Measurements from ENCODE around the gene KRT35. TPM values are rescaled to one million over a fixed set of nuclear protein-coding genes. Genes with fewer than 3 reads are reported as not detected.

Gene KRT35
- total RNA-seq, 1 experiment from 2014 or later: not detected

Other genes with a start within 250 kb of the KRT35 start
- gene KRTAP9-3, start 248.7 kb downstream of the KRT35 start, total RNA-seq (2014; rRNA removed; shearing (Covaris generic)): not detected in 2 replicates
- gene KRTAP9-8, start 243.2 kb downstream of the KRT35 start, total RNA-seq (2014; rRNA removed; shearing (Covaris generic)): not detected in 2 replicates
- not detected in 2 replicates for gene KRTAP9-4, start 231.5 kb downstream of the KRT35 start, total RNA-seq (2014; rRNA removed; shearing (Covaris generic))
- gene KRTAP9-9, start 225.8 kb downstream of the KRT35 start, total RNA-seq (2014; rRNA removed; shearing (Covaris generic)): not detected in 2 replicates
- not detected in 2 replicates for gene KRTAP9-6, start 215.8 kb downstream of the KRT35 start, total RNA-seq (2014; rRNA removed; shearing (Covaris generic))
- gene KRTAP9-7, start 205.5 kb downstream of the KRT35 start, total RNA-seq (2014; rRNA removed; shearing (Covaris generic)): not detected in 2 replicates
- 0.16 TPM in 1 of 2 replicates, not detected in the other for gene KRTAP29-1, start 178.3 kb downstream of the KRT35 start, total RNA-seq (2014; rRNA removed; shearing (Covaris generic))
- not detected in 2 replicates for gene KRTAP16-1, start 171.8 kb downstream of the KRT35 start, total RNA-seq (2014; rRNA removed; shearing (Covaris generic))
- not detected in 2 replicates for gene KRTAP17-1, start 165.4 kb downstream of the KRT35 start, total RNA-seq (2014; rRNA removed; shearing (Covaris generic))
- not detected in 2 replicates for gene KRT33A, start 130.3 kb downstream of the KRT35 start, total RNA-seq (2014; rRNA removed; shearing (Covaris generic))
- gene KRT33B, start 111.3 kb downstream of the KRT35 start, total RNA-seq (2014; rRNA removed; shearing (Covaris generic)): not detected in 2 replicates
- 0.31 and 1.1 TPM in 2 replicates for gene KRT34, start 98.8 kb downstream of the KRT35 start, total RNA-seq (2014; rRNA removed; shearing (Covaris generic))
- not detected in 2 replicates for gene KRT31, start 83.5 kb downstream of the KRT35 start, total RNA-seq (2014; rRNA removed; shearing (Covaris generic))
- not detected in 2 replicates for gene KRT37, start 56.6 kb downstream of the KRT35 start, total RNA-seq (2014; rRNA removed; shearing (Covaris generic))
- not detected in 2 replicates for gene KRT38, start 40.2 kb downstream of the KRT35 start, total RNA-seq (2014; rRNA removed; shearing (Covaris generic))
- 0.12 TPM in 1 of 2 replicates, not detected in the other for gene KRT32, start 13.8 kb downstream of the KRT35 start, total RNA-seq (2014; rRNA removed; shearing (Covaris generic))
- gene KRT36, start 8.8 kb upstream of the KRT35 start, total RNA-seq (2014; rRNA removed; shearing (Covaris generic)): 0.05 TPM in 1 of 2 replicates, not detected in the other
- gene KRT13, start 24.5 kb upstream of the KRT35 start, total RNA-seq (2014; rRNA removed; shearing (Covaris generic)): 2.7 and 2.8 TPM in 2 replicates
- 29.8 and 31.9 TPM in 2 replicates for gene KRT15, start 37.7 kb upstream of the KRT35 start, total RNA-seq (2014; rRNA removed; shearing (Covaris generic))
- 8.5 and 11.5 TPM in 2 replicates for gene KRT19, start 47.2 kb upstream of the KRT35 start, total RNA-seq (2014; rRNA removed; shearing (Covaris generic))
- gene KRT9, start 90.9 kb upstream of the KRT35 start, total RNA-seq (2014; rRNA removed; shearing (Covaris generic)): not detected in 2 replicates
- not detected in 2 replicates for gene KRT14, start 105.7 kb upstream of the KRT35 start, total RNA-seq (2014; rRNA removed; shearing (Covaris generic))
- gene KRT16, start 131.6 kb upstream of the KRT35 start, total RNA-seq (2014; rRNA removed; shearing (Covaris generic)): 0.50 and 2.2 TPM in 2 replicates
- gene KRT17, start 143.4 kb upstream of the KRT35 start, total RNA-seq (2014; rRNA removed; shearing (Covaris generic)): 0.29 TPM in 1 of 2 replicates, not detected in the other
- 58.0 and 74.2 TPM in 2 replicates for gene EIF1, start 207.7 kb upstream of the KRT35 start, total RNA-seq (2014; rRNA removed; shearing (Covaris generic))
- not detected in 2 replicates for gene GAST, start 231.2 kb upstream of the KRT35 start, total RNA-seq (2014; rRNA removed; shearing (Covaris generic))

Data from A172 (cell line).